Retinal pigment epithelial cell (primary cell): ENCODE measurements around the gene PIH1D1.
"Not testable (repeated sequence)": the region's sequence is repeated elsewhere in the genome, so short reads cannot be mapped to it uniquely, and the experiment has no call there.

Experiments
- DNase-seq: peaks from one replicate; pipeline ENCODE4 v3.0.0-alpha.2; 2010; ENCODE audit warnings: low read depth
- H3K4me3 ChIP-seq: 2 replicates; pipeline ENCODE4 v1.5.1; 2011; ENCODE audit warnings: mild to moderate bottlenecking, low read length, control low read depth, moderate library complexity
- TF ChIP-seq, protein P1 (sequence below): conservative IDR thresholded peaks from 2 replicates; pipeline ENCODE4 v1.5.1; 2011; ENCODE audit warnings: low read depth, low read length, control low read depth, inconsistent platforms

Gene PIH1D1

DNA sequence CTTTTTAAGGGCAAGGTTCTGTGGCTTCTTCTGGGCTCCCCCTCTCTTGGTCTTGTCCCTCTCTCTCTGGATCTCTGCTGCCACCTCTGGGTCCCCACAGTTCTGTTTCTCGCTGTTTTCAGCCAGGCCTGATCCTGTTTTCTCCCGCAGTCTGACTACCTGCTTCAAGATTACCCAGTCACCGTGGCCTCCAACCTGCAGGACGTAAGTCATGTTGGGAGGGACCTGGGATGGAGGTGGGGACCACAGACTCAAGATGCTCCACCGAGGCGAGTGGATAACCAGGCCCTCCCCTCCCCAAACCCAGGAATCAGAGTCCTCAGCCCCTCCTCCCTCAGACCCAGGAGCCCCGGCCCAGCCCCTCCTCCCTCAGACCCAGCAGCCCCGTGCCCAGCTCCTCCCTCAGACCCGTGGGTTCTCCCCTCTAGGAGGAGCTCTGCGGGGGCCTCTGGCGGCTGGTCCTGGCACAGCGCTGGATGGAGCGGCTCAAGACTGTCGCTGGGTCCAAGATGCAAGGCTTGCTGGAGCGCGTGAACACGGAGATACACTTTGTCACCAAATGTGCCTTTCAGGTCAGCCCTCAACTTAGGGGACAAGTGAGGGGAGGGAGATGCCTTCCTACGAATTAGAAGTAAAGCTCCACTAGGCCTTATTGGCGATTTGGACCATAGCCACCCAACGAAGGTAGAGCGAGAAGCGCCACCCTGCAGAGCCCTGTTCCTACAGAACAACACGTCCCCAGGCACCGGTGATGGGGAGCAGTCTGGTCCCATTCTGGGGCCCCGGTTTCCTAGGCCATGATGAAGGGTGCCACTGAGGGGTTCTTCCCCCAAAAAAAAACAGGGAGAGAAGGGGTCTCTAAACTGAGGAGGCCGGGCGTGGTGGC is 24.6 kb upstream of the PIH1D1 start:
- no peak for DNase-seq
- no peak overlapping the region for H3K4me3 ChIP-seq

DNA sequence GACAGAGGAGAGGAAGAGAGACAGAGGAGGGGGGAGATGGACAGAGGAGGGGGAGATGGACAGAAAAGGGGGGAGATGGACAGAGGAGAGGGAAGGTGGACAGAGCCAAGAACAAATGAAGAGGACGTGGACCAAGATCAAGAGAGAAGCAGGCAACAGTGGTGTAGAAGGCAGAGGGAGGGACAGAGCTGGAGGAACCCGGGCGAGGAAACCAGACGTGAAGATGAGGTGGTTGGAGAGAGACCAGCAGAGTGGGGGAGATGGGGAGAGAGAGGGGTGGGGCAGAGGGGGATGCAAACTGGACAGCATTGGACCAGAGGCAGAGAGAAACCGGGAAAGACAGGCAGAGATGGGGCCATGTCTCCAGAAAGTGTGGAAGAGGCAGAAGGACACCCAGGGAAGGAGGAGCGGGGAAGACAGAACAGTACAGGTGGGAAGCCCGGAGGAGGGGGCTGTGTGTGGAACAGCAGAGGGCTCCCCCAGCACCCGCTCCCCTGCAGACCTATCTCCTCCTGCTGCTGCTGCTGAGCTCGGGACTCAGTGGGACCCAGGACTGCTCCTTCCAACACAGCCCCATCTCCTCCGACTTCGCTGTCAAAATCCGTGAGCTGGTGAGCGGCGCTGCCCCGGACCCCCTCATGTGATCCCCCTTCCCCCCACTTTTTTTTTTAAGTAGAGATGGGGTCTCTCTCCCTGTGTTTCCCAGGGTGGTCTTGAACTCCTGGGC is 23.7 kb upstream of the PIH1D1 start:
- no peak for DNase-seq
- H3K4me3 ChIP-seq = no peak overlapping the region
- TF ChIP-seq, protein P1, sequence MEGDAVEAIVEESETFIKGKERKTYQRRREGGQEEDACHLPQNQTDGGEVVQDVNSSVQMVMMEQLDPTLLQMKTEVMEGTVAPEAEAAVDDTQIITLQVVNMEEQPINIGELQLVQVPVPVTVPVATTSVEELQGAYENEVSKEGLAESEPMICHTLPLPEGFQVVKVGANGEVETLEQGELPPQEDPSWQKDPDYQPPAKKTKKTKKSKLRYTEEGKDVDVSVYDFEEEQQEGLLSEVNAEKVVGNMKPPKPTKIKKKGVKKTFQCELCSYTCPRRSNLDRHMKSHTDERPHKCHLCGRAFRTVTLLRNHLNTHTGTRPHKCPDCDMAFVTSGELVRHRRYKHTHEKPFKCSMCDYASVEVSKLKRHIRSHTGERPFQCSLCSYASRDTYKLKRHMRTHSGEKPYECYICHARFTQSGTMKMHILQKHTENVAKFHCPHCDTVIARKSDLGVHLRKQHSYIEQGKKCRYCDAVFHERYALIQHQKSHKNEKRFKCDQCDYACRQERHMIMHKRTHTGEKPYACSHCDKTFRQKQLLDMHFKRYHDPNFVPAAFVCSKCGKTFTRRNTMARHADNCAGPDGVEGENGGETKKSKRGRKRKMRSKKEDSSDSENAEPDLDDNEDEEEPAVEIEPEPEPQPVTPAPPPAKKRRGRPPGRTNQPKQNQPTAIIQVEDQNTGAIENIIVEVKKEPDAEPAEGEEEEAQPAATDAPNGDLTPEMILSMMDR = no peak

More for the DNA sequence above, 24.6 kb upstream of the PIH1D1 start:
- TF ChIP-seq, protein P1 = peak; percentile 77

DNA sequence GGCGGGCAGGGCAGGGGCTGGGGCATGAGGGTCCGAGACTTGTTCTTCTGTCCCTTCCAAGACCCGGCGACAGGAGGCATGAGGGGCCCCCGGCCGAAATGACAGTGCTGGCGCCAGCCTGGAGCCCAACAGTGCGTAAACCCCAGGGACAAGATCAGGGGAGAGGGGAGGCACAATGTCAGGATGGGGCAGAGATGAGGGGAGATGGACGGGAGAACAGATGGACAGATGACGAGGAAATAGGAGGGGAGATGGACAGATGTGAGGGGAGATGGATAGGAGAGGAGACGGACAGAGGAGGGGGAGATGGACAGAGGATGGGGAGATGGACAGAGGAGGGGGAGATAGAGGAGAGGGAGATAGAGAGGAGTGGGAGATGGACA is 22.9 kb upstream of the PIH1D1 start:
- H3K4me3 ChIP-seq = peak overlapping the region; percentile 48
- no peak for DNase-seq
- TF ChIP-seq, protein P1 = no peak

DNA sequence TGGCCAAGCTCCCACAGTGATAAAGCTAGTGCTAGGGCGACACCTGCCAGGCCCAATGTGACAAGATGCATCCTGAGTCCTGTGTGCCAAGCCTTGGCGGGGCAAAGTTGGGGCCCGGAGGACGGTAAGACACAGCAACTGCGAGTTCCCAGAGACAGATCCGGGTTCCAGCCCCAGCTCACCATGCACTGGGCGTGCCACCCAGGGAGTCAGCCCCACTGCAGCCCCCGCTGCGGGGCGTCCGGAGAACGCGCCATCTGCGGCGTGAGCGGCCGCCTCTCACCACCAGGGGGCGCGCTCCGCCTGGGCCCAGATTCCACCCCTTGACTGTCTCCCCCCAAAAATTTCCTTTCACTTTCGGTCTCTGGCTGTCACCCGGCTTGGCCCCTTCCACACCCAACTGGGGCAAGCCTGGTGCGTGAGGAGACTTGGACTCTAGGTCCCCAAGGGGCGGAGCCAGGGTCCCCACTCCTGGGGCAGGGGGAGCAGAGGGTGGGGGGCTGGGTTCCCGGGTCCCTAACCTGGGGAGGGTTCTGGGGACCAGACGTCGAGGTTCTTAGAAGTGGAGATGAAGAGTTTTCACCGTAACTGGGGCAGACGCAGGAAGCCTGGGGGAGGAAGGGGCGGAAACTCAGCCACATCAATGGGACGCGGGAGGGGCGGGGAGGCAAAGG is 22.4 kb upstream of the PIH1D1 start, which contains the start of gene FLT3LG:
FLT3LG (plus strand) TSS at position 348 of the 674 bp plus-strand sequence. CDS start 425 bp downstream, outside the sequence.
- TF ChIP-seq, protein P1 = peak; percentile 93
- DNase-seq = no peak
- peak within 1 kb of the TSS; percentile 48 for H3K4me3 ChIP-seq

DNA sequence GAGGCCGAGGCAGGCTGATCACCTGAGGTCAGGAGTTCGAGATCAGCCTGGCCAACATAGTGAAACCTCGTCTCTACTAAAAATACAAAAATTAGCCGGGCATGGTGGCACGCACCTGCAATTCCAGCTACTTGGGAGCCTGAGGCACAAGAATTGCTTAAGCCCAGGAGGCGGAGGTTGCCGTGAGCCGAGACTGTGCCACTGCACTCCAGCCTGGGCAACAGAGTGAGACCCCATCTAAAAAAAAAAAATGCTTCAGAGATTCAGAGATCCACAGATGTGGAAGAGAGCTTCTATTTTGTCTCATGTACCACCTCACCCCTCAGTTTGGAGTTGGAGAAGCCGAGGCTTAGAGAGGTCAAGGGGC is 21.9 kb upstream of the PIH1D1 start:
- not testable (repeated sequence) for DNase-seq, H3K4me3 ChIP-seq

DNA sequence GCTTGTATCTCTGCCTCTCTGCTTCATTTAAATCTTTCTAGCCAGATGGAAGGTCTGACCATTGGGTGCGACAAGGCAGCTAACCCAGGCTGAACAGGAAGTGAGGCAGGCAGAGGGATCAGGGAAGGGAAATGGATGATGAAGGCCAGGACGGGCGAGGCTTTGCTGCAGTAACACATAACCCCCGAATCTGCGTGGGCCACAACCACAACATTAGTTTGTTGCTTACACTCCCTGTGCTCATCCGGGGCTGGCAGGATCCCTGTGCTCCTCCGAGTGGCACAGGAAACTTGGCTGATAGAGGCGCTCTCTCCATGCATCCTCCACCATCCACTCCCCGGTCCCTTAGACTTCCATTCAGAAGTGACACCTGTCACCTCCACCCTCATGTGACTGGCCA is 21.3 kb upstream of the PIH1D1 start:
- no peak overlapping the region for H3K4me3 ChIP-seq
- no peak for DNase-seq
- TF ChIP-seq, protein P1 = no peak

DNA sequence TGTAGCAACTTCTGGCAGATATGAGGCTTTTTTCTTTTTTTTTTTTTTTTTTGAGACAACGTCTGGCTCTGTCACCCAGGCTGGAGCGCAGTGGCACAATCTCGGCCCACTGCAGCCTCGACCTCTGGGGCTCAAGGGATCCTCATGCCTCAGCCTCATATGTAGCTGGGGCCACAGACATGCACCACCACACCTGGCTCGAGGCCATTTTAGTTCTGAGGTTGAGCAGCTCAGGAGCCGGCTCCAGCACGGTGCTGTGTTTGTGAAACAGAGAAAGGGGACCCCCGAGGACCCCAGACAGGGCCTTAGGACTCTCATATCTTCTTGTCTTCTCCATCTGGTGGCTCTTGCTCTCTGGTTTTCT is 19.0 kb upstream of the PIH1D1 start:
- no peak overlapping the region for H3K4me3 ChIP-seq
- TF ChIP-seq, protein P1 = no peak
- DNase-seq = no peak
